ENCODE results near the gene MYO5B. TPM values are rescaled to one million over a fixed set of nuclear protein-coding genes. Genes with fewer than 3 reads are reported as not detected.

MYO5B gene
- total RNA-seq, 1 experiment from 2014 or later: 56.7 TPM

DNA sequence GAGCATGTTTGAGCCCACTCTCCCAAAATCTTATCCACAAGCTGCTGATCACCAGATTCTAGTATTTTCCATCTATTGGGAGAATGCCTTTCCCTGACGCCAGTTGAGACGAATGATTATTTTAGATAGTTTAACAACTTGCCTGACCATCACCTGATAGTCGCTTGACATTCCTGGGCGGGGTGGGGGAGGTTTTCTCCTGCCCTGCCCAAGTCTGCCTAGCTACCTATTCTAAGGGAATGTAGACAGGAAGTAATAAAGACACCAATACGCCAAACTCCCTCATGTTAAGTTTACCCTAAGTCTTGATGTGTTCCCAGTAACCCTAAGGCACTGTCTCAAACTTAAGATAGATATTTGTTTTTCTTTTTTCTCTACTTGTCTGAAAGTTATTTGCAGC, 377.0 kb downstream of the MYO5B start:
- Mint-ChIP-seq H3K9me3 (ENCODE audit: low read depth, unreplicated experiment) (peaks cover 2% of the 10 kb centered on the region), H3K27ac (ENCODE audit: unreplicated experiment) (no peak overlapping the region), H3K4me1 (ENCODE audit: low read depth, unreplicated experiment) (peaks cover 24% of the 10 kb centered on the region), H3K27me3 (ENCODE audit: unreplicated experiment) (no peaks in the 10 kb centered on the region), H3K4me3 (ENCODE audit: low read depth, unreplicated experiment) (no peak overlapping the region), H3K36me3 (ENCODE audit: insufficient read depth, unreplicated experiment) (peaks cover 19% of the 10 kb centered on the region)
- TF ChIP-seq, protein P1, sequence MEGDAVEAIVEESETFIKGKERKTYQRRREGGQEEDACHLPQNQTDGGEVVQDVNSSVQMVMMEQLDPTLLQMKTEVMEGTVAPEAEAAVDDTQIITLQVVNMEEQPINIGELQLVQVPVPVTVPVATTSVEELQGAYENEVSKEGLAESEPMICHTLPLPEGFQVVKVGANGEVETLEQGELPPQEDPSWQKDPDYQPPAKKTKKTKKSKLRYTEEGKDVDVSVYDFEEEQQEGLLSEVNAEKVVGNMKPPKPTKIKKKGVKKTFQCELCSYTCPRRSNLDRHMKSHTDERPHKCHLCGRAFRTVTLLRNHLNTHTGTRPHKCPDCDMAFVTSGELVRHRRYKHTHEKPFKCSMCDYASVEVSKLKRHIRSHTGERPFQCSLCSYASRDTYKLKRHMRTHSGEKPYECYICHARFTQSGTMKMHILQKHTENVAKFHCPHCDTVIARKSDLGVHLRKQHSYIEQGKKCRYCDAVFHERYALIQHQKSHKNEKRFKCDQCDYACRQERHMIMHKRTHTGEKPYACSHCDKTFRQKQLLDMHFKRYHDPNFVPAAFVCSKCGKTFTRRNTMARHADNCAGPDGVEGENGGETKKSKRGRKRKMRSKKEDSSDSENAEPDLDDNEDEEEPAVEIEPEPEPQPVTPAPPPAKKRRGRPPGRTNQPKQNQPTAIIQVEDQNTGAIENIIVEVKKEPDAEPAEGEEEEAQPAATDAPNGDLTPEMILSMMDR (IDR thresholded peaks at IDR 0.05; ENCODE audit: unreplicated experiment): no peak
- intact Hi-C loops (cut with micrococcal nuclease; ENCODE audit: unreplicated experiment): no loop called here
- CTCF ChIA-PET: no interaction called here
- BruUV-seq (replicated peaks): no TSS peak
- no peak for DNase-seq

- Mint-ChIP-seq H3K27me3 (ENCODE audit: unreplicated experiment) (no peaks in the 10 kb centered on the region), H3K9me3 (ENCODE audit: low read depth, unreplicated experiment) (peaks cover 2% of the 10 kb centered on the region), H3K27ac (ENCODE audit: unreplicated experiment) (no peak overlapping the region), H3K4me3 (ENCODE audit: low read depth, unreplicated experiment) (no peak overlapping the region), H3K36me3 (ENCODE audit: insufficient read depth, unreplicated experiment) (peaks cover 28% of the 10 kb centered on the region), H3K4me1 (ENCODE audit: low read depth, unreplicated experiment) (peaks cover 44% of the 10 kb centered on the region)
- TF ChIP-seq, protein P1 (IDR thresholded peaks at IDR 0.05; ENCODE audit: unreplicated experiment): no peak
- intact Hi-C loops (cut with micrococcal nuclease; ENCODE audit: unreplicated experiment): no loop called here
- no TSS peak for BruUV-seq (replicated peaks)
- no peak for DNase-seq
- CTCF ChIA-PET: no interaction called here
Observed at GRCh38 chr18:49815927-49816326, 379.0 kb downstream of the MYO5B start.

DNA sequence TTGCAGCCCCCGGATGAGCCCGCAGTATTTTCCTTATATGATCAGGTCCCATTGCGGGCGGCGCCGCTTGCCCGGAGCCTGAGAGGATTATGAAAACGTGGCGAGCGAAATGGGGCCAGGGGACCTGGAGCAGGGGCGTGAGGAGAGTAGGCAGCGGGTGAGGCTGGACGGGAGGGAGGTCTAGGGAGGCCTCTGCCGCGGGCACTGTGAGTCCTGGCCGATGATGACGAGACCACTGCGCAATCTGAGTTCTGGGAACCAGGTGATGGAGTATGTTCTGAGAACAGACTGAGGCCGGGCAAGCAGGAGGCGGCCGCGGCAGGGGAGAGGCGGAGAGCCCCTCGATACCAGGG, 380.8 kb downstream of the MYO5B start:
- Mint-ChIP-seq H3K9me3 (ENCODE audit: low read depth, unreplicated experiment) (peaks cover 2% of the 10 kb centered on the region), H3K4me3 (ENCODE audit: low read depth, unreplicated experiment) (peak overlapping the region; percentile 74), H3K27me3 (ENCODE audit: unreplicated experiment) (no peaks in the 10 kb centered on the region), H3K27ac (ENCODE audit: unreplicated experiment) (peak overlapping the region; percentile 79), H3K36me3 (ENCODE audit: insufficient read depth, unreplicated experiment) (peaks cover 28% of the 10 kb centered on the region), H3K4me1 (ENCODE audit: low read depth, unreplicated experiment) (peaks cover 36% of the 10 kb centered on the region)
- BruUV-seq (replicated peaks): TSS peak; percentile 98
- CTCF ChIA-PET: interaction anchor here (0.6 to 1.0 kb wide), 2 partner anchors 37 to 45 kb away, joined by 4 to 10 read pairs; no protein-coding TSS in a partner anchor
- TF ChIP-seq, protein P1 (IDR thresholded peaks at IDR 0.05; ENCODE audit: unreplicated experiment): no peak
- intact Hi-C loops (cut with micrococcal nuclease; ENCODE audit: unreplicated experiment): no loop called here
- DNase-seq: peak; percentile 41

DNA sequence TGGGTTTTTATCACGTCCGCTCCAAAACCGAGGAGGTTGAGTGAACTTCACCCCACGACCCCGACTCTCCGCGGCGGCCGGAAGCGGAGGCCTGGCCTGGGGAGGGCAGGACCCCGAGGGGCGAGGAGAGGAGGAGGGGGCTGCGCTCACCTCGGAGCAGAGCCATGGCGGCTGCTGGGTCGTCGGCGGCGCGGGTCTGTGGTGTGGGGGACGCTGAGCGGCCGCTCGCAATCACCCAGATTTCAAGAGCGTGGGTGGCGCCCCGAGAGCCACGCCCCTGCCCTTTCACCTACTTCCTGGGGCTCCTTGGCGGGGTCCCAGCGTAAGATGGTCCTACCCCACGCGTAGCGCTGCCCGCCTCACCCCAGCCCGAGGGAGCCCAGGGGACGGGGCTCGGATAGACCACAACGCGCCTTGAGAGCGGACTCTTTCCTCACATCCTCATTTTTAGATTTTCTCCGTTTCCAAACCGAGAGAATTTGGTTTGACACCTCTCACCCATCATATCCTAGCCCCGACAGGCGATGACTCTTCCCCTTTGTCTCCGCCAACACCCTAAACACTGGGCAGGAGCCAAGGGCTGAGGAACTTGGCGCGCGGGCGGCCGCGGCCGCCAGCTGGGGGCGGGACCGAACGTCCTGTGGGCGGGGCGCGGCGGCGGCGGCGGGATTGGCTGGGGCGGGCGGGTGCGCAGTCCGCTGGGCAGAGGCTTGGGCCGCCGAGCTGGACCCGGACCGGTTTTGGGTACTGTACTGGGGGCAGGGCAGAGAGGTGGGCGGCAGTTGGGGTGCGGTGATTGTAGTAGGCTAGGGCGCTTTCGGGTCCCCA, 381.4 kb downstream of the MYO5B start, which contains the start of gene ACAA2:
TSS of gene ACAA2 (minus strand) at position 215 of the 828 bp plus-strand sequence. CDS start at position 166, 49 bp downstream.
- CTCF ChIA-PET: interaction anchor here (0.6 to 2.1 kb wide), 5 partner anchors 38 to 921 kb away, joined by 4 to 10 read pairs (median 4); no protein-coding TSS in a partner anchor
- Mint-ChIP-seq H3K4me3 (ENCODE audit: low read depth, unreplicated experiment) (peak within 1 kb of the TSS; percentile 74), H3K27ac (ENCODE audit: unreplicated experiment) (peak within 1 kb of the TSS; percentile 79), H3K9me3 (ENCODE audit: low read depth, unreplicated experiment) (peaks cover 2% of the 10 kb centered on the region), H3K4me1 (ENCODE audit: low read depth, unreplicated experiment) (peaks cover 34% of the 10 kb centered on the region), H3K27me3 (ENCODE audit: unreplicated experiment) (no peaks in the 10 kb centered on the region), H3K36me3 (ENCODE audit: insufficient read depth, unreplicated experiment) (peaks cover 28% of the 10 kb centered on the region)
- DNase-seq: peak; percentile 89
- BruUV-seq (replicated peaks): no TSS peak
- TF ChIP-seq, protein P1 (IDR thresholded peaks at IDR 0.05; ENCODE audit: unreplicated experiment): no peak
- intact Hi-C loops (cut with micrococcal nuclease; ENCODE audit: unreplicated experiment): no loop called here
